ENCODE data around the gene HPSE2. TPM values are rescaled to one million over a fixed set of nuclear protein-coding genes. Genes with fewer than 3 reads are reported as not detected.

The HPSE2 gene
- total RNA-seq, 1 experiment from 2014 or later: 0.05 TPM

DNA sequence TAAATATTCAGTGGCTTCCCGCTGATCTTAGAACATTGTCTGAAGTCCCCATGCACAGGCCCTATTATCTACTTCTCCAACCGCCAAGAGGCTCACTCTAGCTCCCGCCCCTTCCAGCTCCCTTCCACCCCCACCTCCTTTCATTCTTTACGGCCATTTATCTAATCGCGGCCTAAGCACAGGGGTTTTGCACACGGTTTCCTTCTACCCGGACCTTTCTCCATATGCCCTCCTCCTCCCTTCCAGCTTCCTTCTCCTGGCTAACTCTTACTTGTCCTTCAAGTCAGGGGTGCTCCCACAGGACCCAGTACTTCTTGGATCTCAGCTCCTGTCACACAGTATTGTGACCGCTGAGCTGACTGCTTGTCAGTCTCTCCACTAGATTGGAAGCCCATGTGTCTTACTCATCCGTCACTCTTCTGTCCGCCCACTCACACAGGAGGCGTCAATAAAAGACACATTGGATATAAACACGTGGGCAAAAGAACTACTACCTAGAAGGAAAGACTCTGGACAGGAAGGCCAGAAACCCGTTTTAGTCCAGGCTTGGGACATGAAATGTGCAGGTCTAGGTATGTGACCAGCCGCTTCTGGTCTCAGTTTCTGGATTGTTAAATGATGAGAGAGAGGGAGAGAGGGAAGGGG lies 768.7 kb downstream of the HPSE2 start:
- H3K27ac ChIP-seq (ENCODE audit: low read depth, low read length): no peak overlapping the region
- no peaks in the 10 kb centered on the region for H3K36me3 ChIP-seq (ENCODE audit: control insufficient read depth in 1 of 2, insufficient read depth in 2 of 2, low read length in 2 of 2)
- no TSS peak for BruUV-seq (replicated peaks)
- no peaks in the 10 kb centered on the region for H3K9me2 ChIP-seq (ENCODE audit: insufficient read depth)
- peaks cover 0 to 12% of the 10 kb centered on the region in 2 experiments; a peak in 3 of 4 replicates for H3K4me1 ChIP-seq (ENCODE audit: control insufficient read depth in 1 of 2, insufficient read depth in 2 of 2, low read length in 2 of 2)
- no peaks in the 10 kb centered on the region for H3K9me3 ChIP-seq (ENCODE audit: control insufficient read depth in 1 of 2, insufficient read depth in 1 of 2, low read depth in 1 of 2, low read length in 2 of 2)
- no peaks in the 10 kb centered on the region for H4K20me1 ChIP-seq (ENCODE audit: insufficient read depth)
- no peak overlapping the region for H3K9ac ChIP-seq (ENCODE audit: low read length)
- ChIA-PET CTCF (interaction anchor here (0.5 to 2.6 kb wide), 35 partner anchors 9 to 969 kb away, joined by 3 to 29 read pairs (median 3); no protein-coding TSS in a partner anchor), RAD21 (ENCODE audit: low non-redundant PET in 1 of 2, low total read pairs in 2 of 2, uncharacterized antibody in 2 of 2, unreplicated experiment in 2 of 2) (interaction anchor here (0.6 to 1.2 kb wide), 8 partner anchors 22 to 780 kb away, joined by 3 to 6 read pairs (median 3); no protein-coding TSS in a partner anchor), POLR2A (interaction anchor here (1.2 kb wide), 1 partner anchor 21 kb away, joined by 4 read pairs; no protein-coding TSS in a partner anchor)
- DNase-seq (ENCODE audit: low read depth, low spot score) (no peak), ATAC-seq (peak; percentile 32)
- no peak overlapping the region for H3K4me3 ChIP-seq (replicated peaks in 1 of 2; ENCODE audit: low read depth in 1 of 2, low read length in 2 of 2)
- TF ChIP-seq, protein P1, sequence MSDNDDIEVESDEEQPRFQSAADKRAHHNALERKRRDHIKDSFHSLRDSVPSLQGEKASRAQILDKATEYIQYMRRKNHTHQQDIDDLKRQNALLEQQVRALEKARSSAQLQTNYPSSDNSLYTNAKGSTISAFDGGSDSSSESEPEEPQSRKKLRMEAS (IDR thresholded peaks at IDR 0.05): peak; percentile 88
- TF ChIP-seq CEBPB (IDR thresholded peaks at IDR 0.05; ENCODE audit: low read depth): no peak
- no peak for TF ChIP-seq SIN3A (IDR thresholded peaks at IDR 0.05; ENCODE audit: low read depth)
- peak; percentile 69 for TF ChIP-seq EGR1 (IDR thresholded peaks at IDR 0.05; ENCODE audit: low read depth)
- no peak for TF ChIP-seq EZH2 (IDR thresholded peaks at IDR 0.05)
- TF ChIP-seq SRF (IDR thresholded peaks at IDR 0.05; ENCODE audit: low read depth): no peak
- peak; percentile 23; the same call in 1 of the 2 replicates for TF ChIP-seq ZFX (IDR thresholded peaks at IDR 0.05)
- no peak for TF ChIP-seq JUND (IDR thresholded peaks at IDR 0.05)
- peaks cover 11% of the 10 kb centered on the region; the same call in 1 of the 2 replicates for H3K27me3 ChIP-seq (ENCODE audit: insufficient read depth, low read length)
- peak overlapping the region; percentile 64 for H3K4me2 ChIP-seq (ENCODE audit: low read length)
- intact Hi-C loops (cut with micrococcal nuclease): loop anchor here (1.0 to 10.0 kb wide), 9 partner anchors 197 to 1145 kb away; no protein-coding TSS in a partner anchor
- no peaks in the 10 kb centered on the region for H3K79me2 ChIP-seq (ENCODE audit: insufficient read depth, low read length)
- H2AFZ ChIP-seq (ENCODE audit: low read depth, low read length, poor library complexity, severe bottlenecking): peak overlapping the region; percentile 98

DNA sequence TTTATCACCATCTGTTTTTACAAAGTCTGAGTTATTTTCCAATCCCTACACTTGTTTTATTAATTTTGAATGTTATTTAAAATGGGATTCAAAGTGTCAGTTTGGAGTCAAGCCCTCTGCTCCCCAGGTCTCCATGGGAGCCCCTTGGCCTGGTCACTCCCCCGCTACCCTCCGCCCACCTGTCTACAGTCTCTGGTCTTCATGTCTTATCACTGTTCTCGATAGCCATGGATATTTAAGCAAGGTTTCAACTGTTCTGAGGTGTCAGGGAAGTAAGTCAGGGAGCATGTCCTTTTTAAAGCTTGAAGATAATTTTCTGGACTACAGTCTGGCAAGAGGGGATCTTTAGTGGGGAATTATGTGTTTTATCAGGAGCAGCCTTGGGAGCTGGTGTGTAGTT lies 769.8 kb downstream of the HPSE2 start:
- POLR2A ChIA-PET: no interaction called here

More for the DNA sequence above, 769.8 kb downstream of the HPSE2 start:
- intact Hi-C loops (cut with micrococcal nuclease): loop anchor here (5.0 to 10.0 kb wide), 4 partner anchors 281 to 1146 kb away; no protein-coding TSS in a partner anchor
- Histone ChIP-seq H3K9me2 (ENCODE audit: insufficient read depth) (no peaks in the 10 kb centered on the region), H3K4me3 (replicated peaks in 1 of 2; ENCODE audit: low read depth in 1 of 2, low read length in 2 of 2) (no peak overlapping the region), H3K4me1 (ENCODE audit: control insufficient read depth in 1 of 2, insufficient read depth in 2 of 2, low read length in 2 of 2) (peaks cover 4 to 18% of the 10 kb centered on the region in 2 experiments), H4K20me1 (ENCODE audit: insufficient read depth) (no peaks in the 10 kb centered on the region), H3K36me3 (ENCODE audit: control insufficient read depth in 1 of 2, insufficient read depth in 2 of 2, low read length in 2 of 2) (no peaks in the 10 kb centered on the region), H3K9me3 (ENCODE audit: control insufficient read depth in 1 of 2, insufficient read depth in 1 of 2, low read depth in 1 of 2, low read length in 2 of 2) (no peaks in the 10 kb centered on the region), H3K9ac (ENCODE audit: low read length) (no peak overlapping the region), H3K27me3 (ENCODE audit: insufficient read depth, low read length) (0 out of 2 replicates have a peak, but pooled peaks cover under 1% of the 10 kb centered on the region), H3K4me2 (ENCODE audit: low read length) (no peak overlapping the region), H3K27ac (ENCODE audit: low read depth, low read length) (no peak overlapping the region), H2AFZ (ENCODE audit: low read depth, low read length, poor library complexity, severe bottlenecking) (no peak overlapping the region), H3K79me2 (ENCODE audit: insufficient read depth, low read length) (no peaks in the 10 kb centered on the region)
- no peak for DNase-seq (ENCODE audit: low read depth, low spot score)
- CTCF ChIA-PET: interaction anchor here (1.2 to 2.1 kb wide), 4 partner anchors 40 to 812 kb away, joined by 3 to 29 read pairs (median 5); no protein-coding TSS in a partner anchor
- TF ChIP-seq, protein P2, sequence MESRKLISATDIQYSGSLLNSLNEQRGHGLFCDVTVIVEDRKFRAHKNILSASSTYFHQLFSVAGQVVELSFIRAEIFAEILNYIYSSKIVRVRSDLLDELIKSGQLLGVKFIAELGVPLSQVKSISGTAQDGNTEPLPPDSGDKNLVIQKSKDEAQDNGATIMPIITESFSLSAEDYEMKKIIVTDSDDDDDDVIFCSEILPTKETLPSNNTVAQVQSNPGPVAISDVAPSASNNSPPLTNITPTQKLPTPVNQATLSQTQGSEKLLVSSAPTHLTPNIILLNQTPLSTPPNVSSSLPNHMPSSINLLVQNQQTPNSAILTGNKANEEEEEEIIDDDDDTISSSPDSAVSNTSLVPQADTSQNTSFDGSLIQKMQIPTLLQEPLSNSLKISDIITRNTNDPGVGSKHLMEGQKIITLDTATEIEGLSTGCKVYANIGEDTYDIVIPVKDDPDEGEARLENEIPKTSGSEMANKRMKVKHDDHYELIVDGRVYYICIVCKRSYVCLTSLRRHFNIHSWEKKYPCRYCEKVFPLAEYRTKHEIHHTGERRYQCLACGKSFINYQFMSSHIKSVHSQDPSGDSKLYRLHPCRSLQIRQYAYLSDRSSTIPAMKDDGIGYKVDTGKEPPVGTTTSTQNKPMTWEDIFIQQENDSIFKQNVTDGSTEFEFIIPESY (IDR thresholded peaks at IDR 0.05; ENCODE audit: extremely low read depth, insufficient replicate concordance, low read length): no peak
- TF ChIP-seq CEBPB (IDR thresholded peaks at IDR 0.05; ENCODE audit: low read depth) (no peak), SP1 (IDR thresholded peaks at IDR 0.05; ENCODE audit: low read depth) (no peak), POLR2A (IDR thresholded peaks at IDR 0.05; ENCODE audit: borderline replicate concordance, extremely low read depth, insufficient read depth, insufficient read length) (no peak), ELF1 (IDR thresholded peaks at IDR 0.05; ENCODE audit: borderline replicate concordance, low read depth) (no peak), FOSL1 (IDR thresholded peaks at IDR 0.05; ENCODE audit: low read depth) (no peak), ZFX (IDR thresholded peaks at IDR 0.05) (no peak), SRF (IDR thresholded peaks at IDR 0.05; ENCODE audit: low read depth) (no peak), TCF7L2 (IDR thresholded peaks at IDR 0.05; ENCODE audit: borderline replicate concordance, extremely low read depth, insufficient read depth, insufficient read length) (no peak)
- TF ChIP-seq, protein P3, sequence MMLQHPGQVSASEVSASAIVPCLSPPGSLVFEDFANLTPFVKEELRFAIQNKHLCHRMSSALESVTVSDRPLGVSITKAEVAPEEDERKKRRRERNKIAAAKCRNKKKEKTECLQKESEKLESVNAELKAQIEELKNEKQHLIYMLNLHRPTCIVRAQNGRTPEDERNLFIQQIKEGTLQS (IDR thresholded peaks at IDR 0.05): no peak
- ATAC-seq: no peak
- no TSS peak for BruUV-seq (replicated peaks)
- RAD21 ChIA-PET (ENCODE audit: low non-redundant PET in 1 of 2, low total read pairs in 2 of 2, uncharacterized antibody in 2 of 2, unreplicated experiment in 2 of 2): no interaction called here

Measured in HCT116 (cell line).